HEK293T (cell line): Measurements from ENCODE around the gene DCBLD2.

Experiments used
- CTCF ChIA-PET: fragments of 350-600 bp; formaldehyde crosslinking; extraction: SDS; loops from one replicate; lab custom pipeline; 2021; ENCODE audit warnings: antibody characterized with exemption, inconsistent platforms; lab: Yijun Ruan, JAX
- POLR2A ChIA-PET: fragments of 350-600 bp; formaldehyde crosslinking; extraction: SDS; loops from one replicate; lab custom pipeline; 2020; ENCODE audit warnings: antibody characterized with exemption, inconsistent platforms; lab: Yijun Ruan, JAX
- DNase-seq: peaks from one replicate; pipeline ENCODE4 v3.0.0; 2012; ENCODE audit warnings: mixed read lengths; ENCODE audit errors: extremely low spot score
- ARNT ChIP-seq: fragments of 450-650 bp; IDR thresholded peaks from 2 replicates; pipeline ENCODE4 v1.6.1; 2017; ENCODE audit warnings: mild to moderate bottlenecking
- BHLHE40 ChIP-seq: fragments of 450-650 bp; IDR thresholded peaks from 2 replicates; pipeline ENCODE4 v1.6.1; 2016; ENCODE audit warnings: mild to moderate bottlenecking, moderate library complexity, borderline replicate concordance
- CTBP1 ChIP-seq: fragments of 450-650 bp; IDR thresholded peaks from 2 replicates; pipeline ENCODE4 v1.6.1; 2016; ENCODE audit warnings: borderline replicate concordance
- ELF4 ChIP-seq: fragments of 450-650 bp; IDR thresholded peaks from 2 replicates; pipeline ENCODE4 v1.6.1; 2017; ENCODE audit warnings: antibody characterized with exemption
- FOXA1 ChIP-seq: fragments of 450-650 bp; IDR thresholded peaks from 2 replicates; pipeline ENCODE4 v1.6.1; 2016; ENCODE audit warnings: mild to moderate bottlenecking
- FOXK2 ChIP-seq: fragments of 450-650 bp; IDR thresholded peaks from 2 replicates; pipeline ENCODE4 v1.6.1; 2016; ENCODE audit warnings: mild to moderate bottlenecking
- FOXM1 ChIP-seq: fragments of 450-650 bp; IDR thresholded peaks from 2 replicates; pipeline ENCODE4 v1.6.1; 2017; ENCODE audit warnings: mild to moderate bottlenecking, borderline replicate concordance
- HDGF ChIP-seq: fragments of 450-650 bp; IDR thresholded peaks from 2 replicates; pipeline ENCODE4 v1.6.1; 2017; ENCODE audit warnings: antibody characterized with exemption, borderline replicate concordance
- L3MBTL2 ChIP-seq: fragments of 450-650 bp; conservative IDR thresholded peaks from 2 replicates; pipeline ENCODE4 v1.6.1; 2016; ENCODE audit warnings: mild to moderate bottlenecking
- LEF1 ChIP-seq: fragments of 450-650 bp; IDR thresholded peaks from 2 replicates; pipeline ENCODE4 v1.6.1; 2017; ENCODE audit warnings: mild to moderate bottlenecking, borderline replicate concordance
- NFRKB ChIP-seq: fragments of 450-650 bp; IDR thresholded peaks from 2 replicates; pipeline ENCODE4 v1.6.1; 2016; ENCODE audit warnings: mild to moderate bottlenecking, moderate library complexity
- SP1 ChIP-seq: fragments of 450-650 bp; IDR thresholded peaks from 2 replicates; pipeline ENCODE4 v1.6.1; 2017
- SUZ12 ChIP-seq: fragments of 450-650 bp; IDR thresholded peaks from 2 replicates; pipeline ENCODE4 v1.6.1; 2016; ENCODE audit warnings: mild to moderate bottlenecking
- TARDBP ChIP-seq: fragments of 450-650 bp; IDR thresholded peaks from 2 replicates; pipeline ENCODE4 v1.6.1; 2016
- ZNF384 ChIP-seq: fragments of 450-650 bp; IDR thresholded peaks from 2 replicates; pipeline ENCODE4 v1.6.1; 2016
- TF ChIP-seq, protein P1 (sequence below): fragments of 450-650 bp; IDR thresholded peaks from 2 replicates; pipeline ENCODE4 v1.6.1; 2016

Gene DCBLD2

DNA sequence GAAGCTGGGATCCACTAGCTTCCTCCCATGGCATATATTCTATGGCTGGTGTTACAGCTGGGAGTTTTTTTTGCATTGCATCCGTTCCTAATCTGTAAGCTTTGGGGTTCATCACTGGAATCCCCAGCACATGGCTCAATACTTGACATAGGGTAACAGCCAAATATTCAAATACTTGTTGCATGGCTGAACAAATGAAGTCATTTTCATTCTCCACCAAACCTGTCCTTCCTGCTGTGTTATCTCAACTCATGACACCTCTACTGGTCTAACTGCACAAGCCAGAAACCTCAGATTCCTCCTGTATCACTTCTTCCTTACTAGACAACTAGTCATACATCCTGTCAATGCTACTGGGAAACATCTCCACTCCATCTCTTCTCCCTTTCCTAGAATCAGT lies 95.0 kb downstream of the DCBLD2 start:
- TF ChIP-seq SUZ12 (no peak), FOXK2 (no peak), FOXA1 (no peak), SP1 (no peak), ARNT (no peak), L3MBTL2 (no peak), CTBP1 (no peak), HDGF (no peak), ELF4 (no peak), NFRKB (no peak), FOXM1 (no peak), LEF1 (no peak), TARDBP (no peak), ZNF384 (no peak), BHLHE40 (no peak)
- TF ChIP-seq, protein P1, sequence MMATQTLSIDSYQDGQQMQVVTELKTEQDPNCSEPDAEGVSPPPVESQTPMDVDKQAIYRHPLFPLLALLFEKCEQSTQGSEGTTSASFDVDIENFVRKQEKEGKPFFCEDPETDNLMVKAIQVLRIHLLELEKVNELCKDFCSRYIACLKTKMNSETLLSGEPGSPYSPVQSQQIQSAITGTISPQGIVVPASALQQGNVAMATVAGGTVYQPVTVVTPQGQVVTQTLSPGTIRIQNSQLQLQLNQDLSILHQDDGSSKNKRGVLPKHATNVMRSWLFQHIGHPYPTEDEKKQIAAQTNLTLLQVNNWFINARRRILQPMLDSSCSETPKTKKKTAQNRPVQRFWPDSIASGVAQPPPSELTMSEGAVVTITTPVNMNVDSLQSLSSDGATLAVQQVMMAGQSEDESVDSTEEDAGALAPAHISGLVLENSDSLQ = no peak
- DNase-seq = no peak
- ChIA-PET POLR2A (no interaction called here), CTCF (no interaction called here)

DNA sequence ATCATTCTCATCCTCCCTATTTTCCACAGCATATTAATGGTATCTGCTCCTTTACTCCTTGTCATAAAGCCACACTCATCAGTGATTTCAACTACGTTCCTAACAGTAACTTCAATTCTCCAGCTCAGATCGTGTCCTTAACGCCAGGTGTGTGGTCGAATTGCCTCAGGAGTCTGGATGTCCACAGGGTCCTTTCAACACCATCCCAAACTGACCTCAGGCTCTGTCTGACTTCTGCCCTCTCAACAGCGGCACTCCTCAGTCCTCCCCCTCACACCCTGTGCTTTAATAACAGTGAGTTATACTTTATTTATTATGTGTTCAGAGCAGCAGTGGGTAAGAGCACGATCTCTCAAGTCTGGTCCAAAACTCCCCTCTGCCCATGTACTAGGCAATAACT lies 95.9 kb downstream of the DCBLD2 start:
- TF ChIP-seq ZNF384 (no peak), TARDBP (no peak), ARNT (no peak), ELF4 (no peak), SP1 (no peak), SUZ12 (no peak), BHLHE40 (no peak), NFRKB (no peak)
- DNase-seq = no peak
- CTCF ChIA-PET = no interaction called here
- POLR2A ChIA-PET = no interaction called here

- CTCF ChIA-PET = no interaction called here
- DNase-seq = no peak
- POLR2A ChIA-PET = no interaction called here
- TF ChIP-seq NFRKB (no peak), FOXM1 (no peak), ELF4 (no peak), SP1 (no peak), L3MBTL2 (no peak), BHLHE40 (no peak), ZNF384 (no peak), CTBP1 (no peak), TARDBP (no peak), LEF1 (no peak), ARNT (no peak)
- TF ChIP-seq, protein P1 = no peak
Measured at GRCh38 chr3:98801043-98801747, 100.3 kb downstream of the DCBLD2 start.

DNA sequence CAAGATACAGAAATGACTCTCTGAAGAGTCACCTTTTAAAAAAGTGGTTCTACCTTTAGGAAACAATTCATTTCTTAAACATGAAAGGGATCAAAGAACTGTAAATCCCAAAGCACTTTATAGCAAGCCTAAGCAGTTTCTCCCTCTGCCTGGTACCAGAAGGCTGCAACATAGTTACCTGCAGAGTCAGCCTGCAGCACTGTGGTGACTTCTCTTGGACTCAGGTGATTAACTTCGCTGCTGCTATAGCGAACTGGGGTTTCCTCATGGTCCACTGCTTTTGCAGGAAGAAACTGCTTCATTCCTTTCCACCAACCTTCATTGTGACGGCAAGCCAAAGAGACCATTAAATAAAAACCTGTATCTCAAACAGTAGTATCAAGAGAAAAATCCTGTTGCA lies 101.1 kb downstream of the DCBLD2 start:
- ChIA-PET CTCF (no interaction called here), POLR2A (no interaction called here)
- DNase-seq = no peak
- TF ChIP-seq NFRKB (no peak), ELF4 (no peak), SUZ12 (no peak), TARDBP (no peak), FOXM1 (no peak), FOXA1 (no peak), SP1 (no peak), LEF1 (no peak), ARNT (no peak), L3MBTL2 (no peak), ZNF384 (no peak), FOXK2 (no peak)
- TF ChIP-seq, protein P1 = no peak

- POLR2A ChIA-PET = no interaction called here
- TF ChIP-seq SP1 = no peak
- TF ChIP-seq BHLHE40 = no peak
- no peak for TF ChIP-seq CTBP1
- TF ChIP-seq, protein P1 = no peak
- no peak for TF ChIP-seq ZNF384
- no peak for TF ChIP-seq SUZ12
- DNase-seq = no peak
- CTCF ChIA-PET = interaction anchor here (1.0 kb wide), 1 partner anchor 14 kb away, joined by 6 read pairs; no protein-coding TSS in a partner anchor
Measured at GRCh38 chr3:98799479-98799878, 102.0 kb downstream of the DCBLD2 start.

- ChIA-PET CTCF (interaction anchor here (1.0 kb wide), 1 partner anchor 14 kb away, joined by 6 read pairs; no protein-coding TSS in a partner anchor), POLR2A (no interaction called here)
- no peak for TF ChIP-seq FOXA1
- no peak for TF ChIP-seq SP1
- no peak for TF ChIP-seq ELF4
- TF ChIP-seq HDGF = no peak
- TF ChIP-seq SUZ12 = no peak
- no peak for DNase-seq
Measured at GRCh38 chr3:98798820-98799219, 102.7 kb downstream of the DCBLD2 start.
